ENCODE measurements around the gene SUCLG1.
A peak's percentile ranks its signal among the peaks of the same experiment; 100 is the strongest.

Gene SUCLG1

GRCh38 chr2:84456156-84456555 is 2.9 kb downstream of the SUCLG1 start:
- Histone ChIP-seq H3K9me3 (replicated peaks in 1 of 11) (no peaks in the 10 kb centered on the region), H3K4me2 (peak overlapping the region in 1 of 11 experiments; percentile 28; a peak in 1 of 22 replicates), H3K4me3 (no peak overlapping the region), H3K36me3 (peaks cover 0 to 38% (median 11%) of the 10 kb centered on the region in 11 experiments; a peak in 13 of 22 replicates), H3K27ac (no peak overlapping the region), H3K4me1 (peaks cover 27 to 37% (median 30%) of the 10 kb centered on the region in 10 experiments), H3K9ac (no peak overlapping the region), H4K20me1 (peaks cover 25 to 73% (median 55%) of the 10 kb centered on the region in 11 experiments; a peak in 20 of 22 replicates), H3K27me3 (no peaks in the 10 kb centered on the region)
- no peak for TF ChIP-seq Cebpa-rat (IDR thresholded peaks at IDR 0.05)

- Histone ChIP-seq H3K27ac (no peak overlapping the region), H3K4me2 (no peak overlapping the region), H4K20me1 (peaks cover 33 to 87% (median 68%) of the 10 kb centered on the region in 11 experiments; a peak in 20 of 22 replicates), H3K4me1 (peaks cover 20 to 33% (median 28%) of the 10 kb centered on the region in 10 experiments), H3K36me3 (peaks cover 4 to 42% (median 14%) of the 10 kb centered on the region in 11 experiments; a peak in 15 of 22 replicates), H3K9ac (no peak overlapping the region), H3K9me3 (replicated peaks in 1 of 11) (no peaks in the 10 kb centered on the region), H3K27me3 (no peaks in the 10 kb centered on the region), H3K4me3 (no peak overlapping the region)
- TF ChIP-seq Cebpa-rat (IDR thresholded peaks at IDR 0.05) = no peak
Observed at GRCh38 chr2:84454581-84454980, 4.5 kb downstream of the SUCLG1 start.

- Histone ChIP-seq H3K4me3 (no peak overlapping the region), H3K9ac (no peak overlapping the region), H3K4me1 (peaks cover 12 to 25% (median 20%) of the 10 kb centered on the region in 10 experiments), H3K9me3 (replicated peaks in 1 of 11) (no peaks in the 10 kb centered on the region), H3K36me3 (peaks cover 21 to 59% (median 26%) of the 10 kb centered on the region in 11 experiments; a peak in 21 of 22 replicates), H3K4me2 (no peak overlapping the region), H3K27ac (no peak overlapping the region), H4K20me1 (peaks cover 21 to 86% (median 64%) of the 10 kb centered on the region in 11 experiments; a peak in 20 of 22 replicates), H3K27me3 (no peaks in the 10 kb centered on the region)
- no peak for TF ChIP-seq Cebpa-rat (IDR thresholded peaks at IDR 0.05)
Observed at GRCh38 chr2:84452624-84453023, 6.5 kb downstream of the SUCLG1 start.

- Histone ChIP-seq H3K9me3 (replicated peaks in 1 of 11) (no peaks in the 10 kb centered on the region), H3K4me3 (no peak overlapping the region), H3K36me3 (peaks cover 26 to 69% (median 35%) of the 10 kb centered on the region in 11 experiments; a peak in 21 of 22 replicates), H3K27ac (no peak overlapping the region), H3K4me2 (peak overlapping the region in 1 of 11 experiments; percentile 3; a peak in 1 of 22 replicates), H3K4me1 (peaks cover 1 to 17% (median 13%) of the 10 kb centered on the region in 10 experiments; a peak in 19 of 20 replicates), H3K9ac (no peak overlapping the region), H3K27me3 (no peaks in the 10 kb centered on the region), H4K20me1 (peaks cover 21 to 80% (median 60%) of the 10 kb centered on the region in 11 experiments; a peak in 20 of 22 replicates)
- no peak for TF ChIP-seq Cebpa-rat (IDR thresholded peaks at IDR 0.05)
Observed at GRCh38 chr2:84451579-84451978, 7.5 kb downstream of the SUCLG1 start.

GRCh38 chr2:84450288-84451227 is 8.5 kb downstream of the SUCLG1 start:
- no peaks in the 10 kb centered on the region for H3K9me3 ChIP-seq (replicated peaks in 1 of 11)
- H3K4me1 ChIP-seq = peaks cover 0 to 17% (median 10%) of the 10 kb centered on the region in 10 experiments; a peak in 15 of 20 replicates
- peaks cover 21 to 70% (median 58%) of the 10 kb centered on the region in 11 experiments; a peak in 20 of 22 replicates for H4K20me1 ChIP-seq
- no peaks in the 10 kb centered on the region for H3K27me3 ChIP-seq
- H3K4me2 ChIP-seq = peak overlapping the region in 9 of 11 experiments; percentile 9 to 65 (median 50); a peak in 15 of 22 replicates
- H3K27ac ChIP-seq = no peak overlapping the region
- H3K9ac ChIP-seq = no peak overlapping the region
- H3K36me3 ChIP-seq = peaks cover 37 to 80% (median 44%) of the 10 kb centered on the region in 11 experiments; a peak in 21 of 22 replicates
- H3K4me3 ChIP-seq = no peak overlapping the region
- TF ChIP-seq Cebpa-rat (IDR thresholded peaks at IDR 0.05) = no peak

GRCh38 chr2:84449711-84450110 is 9.4 kb downstream of the SUCLG1 start:
- H3K27ac ChIP-seq = no peak overlapping the region
- H3K9me3 ChIP-seq (replicated peaks in 1 of 11) = no peaks in the 10 kb centered on the region
- H3K36me3 ChIP-seq = peaks cover 40 to 83% (median 48%) of the 10 kb centered on the region in 11 experiments; a peak in 21 of 22 replicates
- H3K27me3 ChIP-seq = no peaks in the 10 kb centered on the region
- TF ChIP-seq Cebpa-rat (IDR thresholded peaks at IDR 0.05) = no peak
- H4K20me1 ChIP-seq = peaks cover 19 to 63% (median 52%) of the 10 kb centered on the region in 11 experiments; a peak in 20 of 22 replicates
- H3K4me1 ChIP-seq = peaks cover 0 to 17% (median 10%) of the 10 kb centered on the region in 10 experiments; a peak in 15 of 20 replicates
- no peak overlapping the region for H3K4me3 ChIP-seq
- no peak overlapping the region for H3K4me2 ChIP-seq
- no peak overlapping the region for H3K9ac ChIP-seq

GRCh38 chr2:84449055-84449454 is 10.0 kb downstream of the SUCLG1 start:
- Histone ChIP-seq H3K36me3 (peaks cover 34 to 83% (median 52%) of the 10 kb centered on the region in 11 experiments), H3K9ac (no peak overlapping the region), H3K4me2 (no peak overlapping the region), H4K20me1 (peaks cover 14 to 57% (median 45%) of the 10 kb centered on the region in 11 experiments; a peak in 20 of 22 replicates), H3K27me3 (no peaks in the 10 kb centered on the region), H3K27ac (no peak overlapping the region), H3K9me3 (replicated peaks in 1 of 11) (no peaks in the 10 kb centered on the region), H3K4me1 (peaks cover 0 to 17% (median 10%) of the 10 kb centered on the region in 10 experiments; a peak in 15 of 20 replicates), H3K4me3 (no peak overlapping the region)
- TF ChIP-seq Cebpa-rat (IDR thresholded peaks at IDR 0.05) = no peak

- Histone ChIP-seq H3K36me3 (peaks cover 77 to 99% (median 89%) of the 10 kb centered on the region in 11 experiments), H3K4me3 (no peak overlapping the region), H3K4me1 (peaks cover 0 to 8% (median 0%) of the 10 kb centered on the region in 10 experiments; a peak in 3 of 20 replicates), H3K9ac (no peak overlapping the region), H3K27me3 (no peaks in the 10 kb centered on the region), H3K9me3 (replicated peaks in 1 of 11) (peaks cover 0 to 31% (median 18%) of the 10 kb centered on the region in 11 experiments; a peak in 17 of 22 replicates), H3K27ac (no peak overlapping the region), H4K20me1 (peaks cover 0 to 8% (median 0%) of the 10 kb centered on the region in 11 experiments; a peak in 2 of 22 replicates), H3K4me2 (no peak overlapping the region)
- no peak for TF ChIP-seq Cebpa-rat (IDR thresholded peaks at IDR 0.05)
Observed at GRCh38 chr2:84443477-84443876, 15.6 kb downstream of the SUCLG1 start.

GRCh38 chr2:84442888-84443287 is 16.2 kb downstream of the SUCLG1 start:
- Histone ChIP-seq H3K27ac (no peak overlapping the region), H4K20me1 (peaks cover 0 to 8% (median 0%) of the 10 kb centered on the region in 11 experiments; a peak in 2 of 22 replicates), H3K27me3 (no peaks in the 10 kb centered on the region), H3K9ac (no peak overlapping the region), H3K36me3 (peaks cover 78 to 100% (median 92%) of the 10 kb centered on the region in 11 experiments), H3K4me2 (no peak overlapping the region), H3K9me3 (replicated peaks in 1 of 11) (peaks cover 0 to 31% (median 18%) of the 10 kb centered on the region in 11 experiments; a peak in 17 of 22 replicates), H3K4me3 (no peak overlapping the region), H3K4me1 (peaks cover 0 to 8% (median 0%) of the 10 kb centered on the region in 10 experiments; a peak in 6 of 20 replicates)
- TF ChIP-seq Cebpa-rat (IDR thresholded peaks at IDR 0.05) = no peak
